HEK293T (cell line): Measurements from ENCODE around the gene DYNC1I1.

Experiments used
- ARNT ChIP-seq: fragments of 450-650 bp; IDR thresholded peaks from 2 replicates; pipeline ENCODE4 v1.6.1; 2017; ENCODE audit warnings: mild to moderate bottlenecking
- BHLHE40 ChIP-seq: fragments of 450-650 bp; IDR thresholded peaks from 2 replicates; pipeline ENCODE4 v1.6.1; 2016; ENCODE audit warnings: mild to moderate bottlenecking, moderate library complexity, borderline replicate concordance
- ELF4 ChIP-seq: fragments of 450-650 bp; IDR thresholded peaks from 2 replicates; pipeline ENCODE4 v1.6.1; 2017; ENCODE audit warnings: antibody characterized with exemption
- FOXA1 ChIP-seq: fragments of 450-650 bp; IDR thresholded peaks from 2 replicates; pipeline ENCODE4 v1.6.1; 2016; ENCODE audit warnings: mild to moderate bottlenecking
- FOXK2 ChIP-seq: fragments of 450-650 bp; IDR thresholded peaks from 2 replicates; pipeline ENCODE4 v1.6.1; 2016; ENCODE audit warnings: mild to moderate bottlenecking
- FOXM1 ChIP-seq: fragments of 450-650 bp; IDR thresholded peaks from 2 replicates; pipeline ENCODE4 v1.6.1; 2017; ENCODE audit warnings: mild to moderate bottlenecking, borderline replicate concordance
- HDGF ChIP-seq: fragments of 450-650 bp; IDR thresholded peaks from 2 replicates; pipeline ENCODE4 v1.6.1; 2017; ENCODE audit warnings: antibody characterized with exemption, borderline replicate concordance
- L3MBTL2 ChIP-seq: fragments of 450-650 bp; conservative IDR thresholded peaks from 2 replicates; pipeline ENCODE4 v1.6.1; 2016; ENCODE audit warnings: mild to moderate bottlenecking
- NFRKB ChIP-seq: fragments of 450-650 bp; IDR thresholded peaks from 2 replicates; pipeline ENCODE4 v1.6.1; 2016; ENCODE audit warnings: mild to moderate bottlenecking, moderate library complexity
- SP1 ChIP-seq: fragments of 450-650 bp; IDR thresholded peaks from 2 replicates; pipeline ENCODE4 v1.6.1; 2017
- TARDBP ChIP-seq: fragments of 450-650 bp; IDR thresholded peaks from 2 replicates; pipeline ENCODE4 v1.6.1; 2016
- ZNF384 ChIP-seq: fragments of 450-650 bp; IDR thresholded peaks from 2 replicates; pipeline ENCODE4 v1.6.1; 2016
- TF ChIP-seq, protein P1 (sequence below): fragments of 450-650 bp; IDR thresholded peaks from 2 replicates; pipeline ENCODE4 v1.6.1; 2016

DNA sequence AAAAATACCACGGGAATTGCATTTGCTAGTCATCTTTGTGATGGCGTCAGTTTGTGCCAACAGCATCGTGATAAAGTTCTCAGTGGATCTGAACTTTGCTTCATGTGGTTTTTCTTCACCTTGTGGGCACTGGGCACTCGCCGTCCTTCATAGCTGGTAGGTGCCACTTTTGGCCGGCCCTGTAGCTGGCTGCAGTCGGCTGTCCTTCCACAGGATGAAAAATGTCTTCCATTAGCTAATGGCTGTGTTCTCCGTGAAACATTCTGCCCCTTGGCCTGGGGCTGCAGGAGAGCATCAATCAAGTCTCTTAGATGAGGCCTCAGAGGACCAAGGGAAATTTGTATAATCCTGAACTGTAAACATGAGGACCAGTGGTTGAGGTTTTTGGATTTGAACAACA, 145.3 kb downstream of the DYNC1I1 start:
- TF ChIP-seq NFRKB (no peak), ZNF384 (no peak), ELF4 (no peak), BHLHE40 (no peak), TARDBP (no peak), SP1 (no peak), FOXM1 (no peak), ARNT (no peak), FOXA1 (no peak), HDGF (no peak), FOXK2 (no peak), L3MBTL2 (no peak)
- TF ChIP-seq, protein P1, sequence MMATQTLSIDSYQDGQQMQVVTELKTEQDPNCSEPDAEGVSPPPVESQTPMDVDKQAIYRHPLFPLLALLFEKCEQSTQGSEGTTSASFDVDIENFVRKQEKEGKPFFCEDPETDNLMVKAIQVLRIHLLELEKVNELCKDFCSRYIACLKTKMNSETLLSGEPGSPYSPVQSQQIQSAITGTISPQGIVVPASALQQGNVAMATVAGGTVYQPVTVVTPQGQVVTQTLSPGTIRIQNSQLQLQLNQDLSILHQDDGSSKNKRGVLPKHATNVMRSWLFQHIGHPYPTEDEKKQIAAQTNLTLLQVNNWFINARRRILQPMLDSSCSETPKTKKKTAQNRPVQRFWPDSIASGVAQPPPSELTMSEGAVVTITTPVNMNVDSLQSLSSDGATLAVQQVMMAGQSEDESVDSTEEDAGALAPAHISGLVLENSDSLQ, result no peak
